Smooth muscle cell (in vitro differentiated cells): Measurements from ENCODE around the gene NOC4L. TPM values are rescaled to one million over a fixed set of nuclear protein-coding genes. Genes with fewer than 3 reads are reported as not detected.

Source experiments
- DNase-seq: peaks from one replicate; lab custom pipeline; 2025; ENCODE audit not compliant: unreplicated experiment; lab: John Stamatoyannopoulos, UW
- H2AFZ ChIP-seq: fragments of 200-600 bp; sonication (generic); 2 replicates; pipeline ENCODE4 v1.6.0; 2016; ENCODE audit warnings: antibody characterized with exemption, low read depth, mild to moderate bottlenecking
- H3F3A ChIP-seq: fragments of 200-600 bp; sonication (generic); 2 replicates; pipeline ENCODE4 v1.6.0; 2017; ENCODE audit warnings: antibody characterized with exemption, low read depth
- H3K27ac ChIP-seq: fragments of 200-600 bp; sonication (generic); 2 replicates; pipeline ENCODE4 v1.5.1; 2016; ENCODE audit warnings: low read depth, mild to moderate bottlenecking
- H3K27me3 ChIP-seq: fragments of 200-600 bp; sonication (generic); 2 replicates; pipeline ENCODE4 v1.6.1; 2016; ENCODE audit warnings: low read depth, mild to moderate bottlenecking
- H3K36me3 ChIP-seq: fragments of 200-600 bp; sonication (generic); 2 replicates; pipeline ENCODE4 v1.5.1; 2016; ENCODE audit warnings: low read depth
- H3K4me1 ChIP-seq: fragments of 200-600 bp; sonication (generic); 2 replicates; pipeline ENCODE4 v1.5.1; 2016; ENCODE audit warnings: low read depth
- H3K4me2 ChIP-seq: fragments of 200-600 bp; sonication (generic); 2 replicates; pipeline ENCODE4 v1.6.0; 2016; ENCODE audit warnings: mild to moderate bottlenecking
- H3K4me3 ChIP-seq: fragments of 200-600 bp; sonication (generic); 2 replicates; pipeline ENCODE4 v1.5.1; 2016; ENCODE audit warnings: mild to moderate bottlenecking
- H3K79me2 ChIP-seq: fragments of 200-600 bp; sonication (generic); 2 replicates; pipeline ENCODE4 v1.6.0; 2016; ENCODE audit warnings: low read depth, mild to moderate bottlenecking
- H3K9ac ChIP-seq: fragments of 200-600 bp; sonication (generic); 2 replicates; pipeline ENCODE4 v1.6.0; 2016; ENCODE audit warnings: low read depth
- H3K9me3 ChIP-seq: fragments of 200-600 bp; sonication (generic); replicated peaks from 2 replicates; pipeline ENCODE4 v1.5.1; 2016; ENCODE audit warnings: low read depth
- H4K20me1 ChIP-seq: fragments of 200-600 bp; sonication (generic); 2 replicates; pipeline ENCODE4 v1.6.0; 2016; ENCODE audit warnings: low read depth
- CTCF ChIP-seq: fragments of 200-600 bp; sonication (generic); IDR thresholded peaks from 2 replicates; pipeline ENCODE4 v1.5.1; 2017; ENCODE audit warnings: borderline replicate concordance, mild to moderate bottlenecking, antibody characterized with exemption; ENCODE audit not compliant: insufficient read depth, poor library complexity, severe bottlenecking
- WGBS: methylation state at CpG from one replicate; pipeline ENCODE4 v1.1.7; 2016; ENCODE audit warnings: low lambda C conversion rate; 5-methylcytosine and 5-hydroxymethylcytosine counted together
- polyA plus RNA-seq: library from polyadenylated mRNA; unstranded; fragments of >200 nt; fragmentation: Nextera tagmentation; extraction: Ambion mirVana; gene quantifications from 2 replicates; pipeline ENCODE4 v1.2.1, GENCODE V29; 2016
- total RNA-seq: library from RNA; depleted of rRNA; stranded (reverse); fragments of >200 nt; gene quantifications from 2 replicates; pipeline ENCODE4 v1.2.3, GENCODE V29; 2014

Gene NOC4L
- total and polyA plus RNA-seq, 2 experiments from 2014 or later: 9.8 to 39.9 TPM

- 99% methylated on average over 12 of the region's 12 CpGs for WGBS
- Histone ChIP-seq H3K4me3 (no peak overlapping the region), H3F3A (no peaks in the 10 kb centered on the region), H3K27ac (no peak overlapping the region), H3K9me3 (no peaks in the 10 kb centered on the region), H3K36me3 (peaks cover 36% of the 10 kb centered on the region), H3K9ac (no peak overlapping the region), H3K79me2 (no peaks in the 10 kb centered on the region), H4K20me1 (no peaks in the 10 kb centered on the region), H3K4me1 (no peaks in the 10 kb centered on the region), H2AFZ (no peak overlapping the region), H3K4me2 (no peak overlapping the region), H3K27me3 (no peaks in the 10 kb centered on the region)
- no peak for DNase-seq
- TF ChIP-seq CTCF: no peak
Observed at GRCh38 chr12:132123970-132124765, 20.1 kb upstream of the NOC4L start.

- Histone ChIP-seq H4K20me1 (no peaks in the 10 kb centered on the region), H2AFZ (no peak overlapping the region), H3K4me2 (no peak overlapping the region), H3K4me1 (no peaks in the 10 kb centered on the region), H3K27me3 (no peaks in the 10 kb centered on the region), H3K36me3 (peaks cover 37% of the 10 kb centered on the region), H3K79me2 (no peaks in the 10 kb centered on the region), H3F3A (no peaks in the 10 kb centered on the region), H3K27ac (no peak overlapping the region), H3K9ac (no peak overlapping the region), H3K4me3 (no peak overlapping the region), H3K9me3 (no peaks in the 10 kb centered on the region)
- no peak for TF ChIP-seq CTCF
- WGBS: 98% methylated on average over 19 of the region's 19 CpGs
- DNase-seq: no peak
Observed at GRCh38 chr12:132124766-132125425, 19.4 kb upstream of the NOC4L start.

GRCh38 chr12:132125736-132126135 is 18.5 kb upstream of the NOC4L start:
- Histone ChIP-seq H2AFZ (no peak overlapping the region), H3K36me3 (peaks cover 37% of the 10 kb centered on the region), H4K20me1 (no peaks in the 10 kb centered on the region), H3K4me1 (no peaks in the 10 kb centered on the region), H3K27ac (no peak overlapping the region), H3K79me2 (no peaks in the 10 kb centered on the region), H3K9ac (no peak overlapping the region), H3K9me3 (no peaks in the 10 kb centered on the region), H3F3A (no peaks in the 10 kb centered on the region), H3K4me3 (no peak overlapping the region), H3K27me3 (no peaks in the 10 kb centered on the region), H3K4me2 (no peak overlapping the region)
- DNase-seq: no peak
- TF ChIP-seq CTCF: no peak
- 97% methylated on average over 12 of the region's 12 CpGs for WGBS
